SK-N-SH (cell line): ENCODE measurements around the gene MAN2B1.

Source experiments
- CHD2 ChIP-seq: fragments of 150-350 bp; IDR thresholded peaks from 2 replicates; pipeline ENCODE4 v1.6.1; 2018; ENCODE audit warnings: low read length; ENCODE audit not compliant: partially characterized antibody
- EP300 ChIP-seq, 2 experiments: IDR thresholded peaks; 2 replicates each; pipeline versions ENCODE4 v1.4.0 to v1.6.1; 2012; ENCODE audit warnings: borderline replicate concordance in 1 of 2, low read depth in 1 of 2, low read length in 1 of 2
- JUND ChIP-seq: IDR thresholded peaks from 2 replicates; pipeline ENCODE4 v1.4.0; 2012
- RFX5 ChIP-seq: IDR thresholded peaks from 2 replicates; pipeline ENCODE4 v1.6.1; 2012; ENCODE audit warnings: mild to moderate bottlenecking, improper control_type of control experiment, low read length
- TAF1 ChIP-seq: IDR thresholded peaks from 2 replicates; pipeline ENCODE4 v1.6.1; 2012; ENCODE audit warnings: low read depth, mild to moderate bottlenecking, low read length, moderate library complexity, borderline replicate concordance
- YY1 ChIP-seq: IDR thresholded peaks from 2 replicates; pipeline ENCODE4 v1.4.0; 2012; ENCODE audit warnings: low read depth, mild to moderate bottlenecking
- TF ChIP-seq, protein P1 (sequence below): fragments of 200-600 bp; sonication (generic); IDR thresholded peaks from 2 replicates; pipeline ENCODE4 v1.6.1; 2017; ENCODE audit warnings: antibody characterized with exemption, mild to moderate bottlenecking, moderate library complexity
- TF ChIP-seq, protein P2 (sequence below): fragments of 150-350 bp; IDR thresholded peaks from 2 replicates; pipeline ENCODE4 v1.6.1; 2017; ENCODE audit warnings: antibody characterized with exemption, low read length, low read depth, borderline replicate concordance

DNA sequence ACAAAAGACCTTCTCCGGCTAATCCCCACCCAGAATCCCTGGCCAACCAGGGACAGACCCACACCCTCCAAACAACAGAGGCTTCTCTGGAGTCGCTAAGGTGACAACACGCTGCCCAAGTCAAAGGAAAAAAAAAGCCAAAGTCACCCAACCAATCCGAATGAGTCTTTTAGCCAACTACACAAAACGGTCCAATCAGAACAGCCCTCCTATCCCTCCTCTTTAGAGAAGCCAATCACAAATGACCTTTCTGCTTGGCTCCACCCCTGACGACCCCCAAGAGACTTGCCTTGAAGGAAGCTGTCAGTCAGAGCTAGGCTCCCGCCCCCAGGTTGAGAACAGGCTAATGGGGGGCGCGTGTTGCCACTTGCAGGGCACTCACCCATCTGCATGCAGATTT lies 36.5 kb upstream of the MAN2B1 start:
- no peak for TF ChIP-seq CHD2
- no peak for TF ChIP-seq RFX5
- TF ChIP-seq, protein P1, sequence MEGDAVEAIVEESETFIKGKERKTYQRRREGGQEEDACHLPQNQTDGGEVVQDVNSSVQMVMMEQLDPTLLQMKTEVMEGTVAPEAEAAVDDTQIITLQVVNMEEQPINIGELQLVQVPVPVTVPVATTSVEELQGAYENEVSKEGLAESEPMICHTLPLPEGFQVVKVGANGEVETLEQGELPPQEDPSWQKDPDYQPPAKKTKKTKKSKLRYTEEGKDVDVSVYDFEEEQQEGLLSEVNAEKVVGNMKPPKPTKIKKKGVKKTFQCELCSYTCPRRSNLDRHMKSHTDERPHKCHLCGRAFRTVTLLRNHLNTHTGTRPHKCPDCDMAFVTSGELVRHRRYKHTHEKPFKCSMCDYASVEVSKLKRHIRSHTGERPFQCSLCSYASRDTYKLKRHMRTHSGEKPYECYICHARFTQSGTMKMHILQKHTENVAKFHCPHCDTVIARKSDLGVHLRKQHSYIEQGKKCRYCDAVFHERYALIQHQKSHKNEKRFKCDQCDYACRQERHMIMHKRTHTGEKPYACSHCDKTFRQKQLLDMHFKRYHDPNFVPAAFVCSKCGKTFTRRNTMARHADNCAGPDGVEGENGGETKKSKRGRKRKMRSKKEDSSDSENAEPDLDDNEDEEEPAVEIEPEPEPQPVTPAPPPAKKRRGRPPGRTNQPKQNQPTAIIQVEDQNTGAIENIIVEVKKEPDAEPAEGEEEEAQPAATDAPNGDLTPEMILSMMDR, result no peak
- TF ChIP-seq, protein P2, sequence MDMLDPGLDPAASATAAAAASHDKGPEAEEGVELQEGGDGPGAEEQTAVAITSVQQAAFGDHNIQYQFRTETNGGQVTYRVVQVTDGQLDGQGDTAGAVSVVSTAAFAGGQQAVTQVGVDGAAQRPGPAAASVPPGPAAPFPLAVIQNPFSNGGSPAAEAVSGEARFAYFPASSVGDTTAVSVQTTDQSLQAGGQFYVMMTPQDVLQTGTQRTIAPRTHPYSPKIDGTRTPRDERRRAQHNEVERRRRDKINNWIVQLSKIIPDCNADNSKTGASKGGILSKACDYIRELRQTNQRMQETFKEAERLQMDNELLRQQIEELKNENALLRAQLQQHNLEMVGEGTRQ, result no peak
- TF ChIP-seq YY1, result no peak
- no peak for TF ChIP-seq EP300 (IDR thresholded peaks at IDR 0.05; ENCODE audit: borderline replicate concordance in 1 of 2, low read depth in 1 of 2, low read length in 1 of 2)
- no peak for TF ChIP-seq TAF1
- no peak for TF ChIP-seq JUND
